Fibroblast of skin of left quadriceps (primary cell): ENCODE results near the gene MLLT10.

Source experiments
- DNase-seq, 2 experiments: peaks; one replicate each; pipeline ENCODE4 v3.0.0-alpha.2; 2013; ENCODE audit warnings: low read depth in 2 of 2

MLLT10 gene

GRCh38 chr10:21737106-21737505 lies 203.1 kb downstream of the MLLT10 start:
- no peak for DNase-seq

DNA sequence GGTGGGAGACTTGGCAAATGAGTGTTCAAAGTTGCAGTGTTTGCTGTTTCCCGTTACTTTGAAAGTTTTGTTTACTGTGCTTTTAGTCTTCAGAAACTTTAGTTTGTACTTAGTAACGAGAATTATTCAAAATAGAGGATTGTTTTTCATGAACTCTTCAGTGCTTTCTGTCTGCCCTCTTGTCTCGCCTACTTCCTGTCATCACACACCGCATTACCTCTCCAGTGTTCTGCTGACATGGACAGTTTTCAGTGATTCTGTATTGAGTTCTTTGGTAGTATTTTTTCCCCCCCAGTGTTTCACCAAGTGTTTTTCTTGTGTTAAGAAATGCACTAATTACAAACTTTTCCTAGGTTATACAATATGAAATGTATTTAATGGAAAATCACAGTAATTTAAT lies 207.0 kb downstream of the MLLT10 start:
- DNase-seq, result no peak

GRCh38 chr10:21742740-21743412 lies 208.8 kb downstream of the MLLT10 start:
- DNase-seq, result no peak

- DNase-seq, result no peak
Observed at GRCh38 chr10:21744223-21744622, 210.2 kb downstream of the MLLT10 start.

GRCh38 chr10:21746118-21746517 lies 212.1 kb downstream of the MLLT10 start:
- DNase-seq, result no peak

GRCh38 chr10:21747809-21748208 lies 213.8 kb downstream of the MLLT10 start:
- no peak for DNase-seq

- DNase-seq, result no peak
Observed at GRCh38 chr10:21749788-21750187, 215.8 kb downstream of the MLLT10 start.

DNA sequence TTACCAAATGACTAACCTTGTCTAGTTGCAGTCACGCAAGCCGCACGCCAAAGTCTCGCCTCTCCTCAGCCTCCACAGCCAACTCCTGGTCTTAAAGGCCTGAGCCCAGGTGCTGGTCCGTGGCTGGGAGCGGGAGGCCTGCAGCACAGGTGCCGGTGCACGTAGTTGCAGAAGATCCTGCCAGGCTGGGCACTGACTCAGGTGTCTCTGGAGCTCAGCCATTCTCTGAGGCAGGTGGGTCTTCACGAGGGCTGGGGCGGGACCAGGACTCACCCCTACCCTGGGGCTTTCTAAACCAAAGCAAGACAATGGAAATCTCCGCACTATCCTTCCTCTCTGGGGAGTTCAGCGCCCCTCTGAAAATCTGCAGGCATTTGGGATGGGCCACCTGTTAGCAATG lies 216.4 kb downstream of the MLLT10 start:
- no peak for DNase-seq

DNA sequence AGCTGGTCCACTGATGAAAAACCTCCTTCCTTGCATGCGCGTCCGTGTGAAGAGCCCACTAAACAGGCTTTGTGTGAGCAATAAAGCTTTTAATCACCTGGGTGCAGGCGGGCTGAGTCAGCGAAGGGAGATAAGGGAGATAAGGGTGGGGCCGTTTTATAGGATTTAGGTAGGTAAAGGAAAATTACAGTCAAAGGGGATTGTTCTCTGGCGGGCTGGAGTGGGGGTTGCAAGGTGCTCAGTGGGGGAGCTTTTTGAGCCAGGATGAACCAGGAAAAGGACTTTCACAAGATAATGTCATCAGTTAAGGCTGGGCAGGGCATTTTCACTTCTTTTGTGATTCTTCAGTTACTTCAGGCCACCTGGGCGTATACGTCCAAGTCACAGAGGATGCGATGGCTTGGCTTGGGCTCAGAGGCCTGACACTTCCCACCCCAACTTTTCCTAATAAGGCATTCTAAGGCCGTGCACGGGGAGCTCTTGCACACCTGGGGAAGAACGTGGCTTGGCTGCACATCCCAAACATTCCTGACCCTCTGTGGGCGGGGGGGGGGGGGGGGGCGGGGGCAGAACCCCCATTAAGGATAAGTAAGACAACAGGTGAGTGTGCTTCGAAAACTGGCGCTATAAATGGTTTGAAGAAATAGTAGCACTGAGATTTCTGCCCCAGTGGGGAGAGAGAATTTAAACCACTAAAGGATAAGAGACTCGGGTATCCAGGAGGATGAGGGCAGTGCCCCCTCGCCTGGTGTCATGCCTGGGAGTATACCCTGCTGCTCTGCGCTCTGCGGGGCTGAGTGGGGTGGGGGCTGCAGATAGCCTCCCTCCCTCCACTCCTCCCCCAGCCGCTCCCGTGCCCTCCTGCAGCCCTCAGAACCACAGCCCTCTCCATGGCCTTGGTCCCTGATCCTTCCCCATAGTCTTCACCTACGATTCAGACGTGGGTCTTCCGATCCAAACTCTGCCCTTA lies 217.6 kb downstream of the MLLT10 start:
- DNase-seq, result no peak

- no peak for DNase-seq
Observed at GRCh38 chr10:21753497-21754270, 219.7 kb downstream of the MLLT10 start.

- DNase-seq, result no peak
Observed at GRCh38 chr10:21754410-21755011, 220.5 kb downstream of the MLLT10 start.

- no peak for DNase-seq
Observed at GRCh38 chr10:21756707-21757106, 222.7 kb downstream of the MLLT10 start.

DNA sequence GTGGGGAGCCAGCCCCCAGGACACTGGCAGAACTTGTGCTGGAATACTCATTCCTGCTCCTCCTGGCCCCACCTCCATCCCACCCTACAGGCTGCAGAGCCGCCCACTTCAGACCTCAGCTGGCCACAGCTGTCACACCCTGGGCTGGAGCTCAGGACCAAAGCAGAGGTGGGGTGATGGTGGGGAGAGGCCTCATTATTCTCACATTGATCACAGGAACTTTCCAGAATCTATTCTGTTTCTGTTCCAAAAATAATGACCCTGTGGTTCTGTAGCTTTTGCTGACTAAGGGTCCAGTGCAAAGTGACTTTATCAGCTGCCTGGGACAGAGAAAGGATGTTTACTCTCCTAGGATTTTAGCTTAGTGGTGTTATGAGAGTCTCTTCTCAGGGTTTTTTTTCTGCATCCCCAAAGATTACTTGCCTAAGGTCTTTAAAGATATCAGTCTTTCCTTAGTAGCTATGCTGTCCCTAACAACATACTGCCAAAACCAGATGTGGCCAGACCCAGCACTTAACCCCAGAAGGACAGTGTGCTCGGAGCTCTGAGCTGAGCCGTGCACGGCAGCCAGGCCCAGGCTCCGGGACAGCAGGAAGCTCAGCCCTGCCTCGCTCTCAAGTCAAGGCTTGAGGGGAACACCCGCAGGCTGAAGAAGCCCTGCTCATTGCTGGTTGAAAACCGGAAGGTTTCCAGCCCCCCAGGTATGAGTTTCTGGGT lies 223.3 kb downstream of the MLLT10 start:
- DNase-seq, result no peak

GRCh38 chr10:21758239-21758638 lies 224.2 kb downstream of the MLLT10 start:
- DNase-seq, result no peak

DNA sequence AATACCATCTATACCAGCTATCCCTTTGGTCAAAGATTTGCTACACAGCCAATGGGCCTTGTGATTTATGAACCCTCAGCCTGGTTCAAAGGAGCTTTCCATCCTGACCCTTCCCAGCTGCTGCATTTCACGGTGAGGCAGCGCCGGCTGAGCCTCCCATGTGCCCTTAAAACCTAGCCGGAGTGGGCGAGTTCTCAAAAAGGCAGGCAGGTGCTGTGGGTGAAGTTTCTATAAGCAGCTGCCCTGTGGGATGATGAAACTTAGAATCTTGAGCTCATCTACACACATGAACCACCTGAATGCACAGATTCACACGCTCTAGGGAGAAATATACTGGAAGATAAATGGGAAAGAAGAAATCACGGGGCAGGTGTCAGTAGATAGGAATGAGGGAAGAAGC lies 224.7 kb downstream of the MLLT10 start:
- DNase-seq, result no peak

GRCh38 chr10:21759232-21759631 lies 225.2 kb downstream of the MLLT10 start:
- DNase-seq, result no peak

GRCh38 chr10:21760332-21760731 lies 226.3 kb downstream of the MLLT10 start:
- no peak for DNase-seq

- DNase-seq, result no peak
Observed at GRCh38 chr10:21764466-21765189, 230.6 kb downstream of the MLLT10 start.

DNA sequence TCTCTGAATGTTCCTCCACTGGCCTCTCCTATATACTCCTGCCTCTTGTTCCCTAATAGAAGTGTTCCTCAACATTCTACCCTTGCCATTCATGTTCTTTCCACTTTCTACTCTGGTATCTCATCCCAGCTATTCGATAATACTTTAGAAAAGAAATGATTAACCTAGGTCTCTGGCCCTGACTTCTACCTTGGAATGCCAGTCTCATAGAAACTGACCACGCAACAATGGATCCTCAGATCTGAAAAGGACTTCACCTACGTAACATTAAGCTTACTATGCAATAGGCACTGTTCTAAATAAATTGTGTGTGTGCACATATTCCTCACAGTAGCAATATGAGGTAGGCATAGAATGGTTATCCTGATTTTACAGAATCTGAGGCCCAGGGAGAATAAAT lies 235.0 kb downstream of the MLLT10 start:
- DNase-seq, result no peak

- DNase-seq, result no peak
Observed at GRCh38 chr10:21771219-21771618, 237.2 kb downstream of the MLLT10 start.

GRCh38 chr10:21776883-21777282 lies 242.9 kb downstream of the MLLT10 start:
- DNase-seq, result no peak
